Epithelial cell of esophagus (primary cell): ENCODE data around the gene DIP2C.

Source experiments
- DNase-seq: peaks from one replicate; pipeline ENCODE4 v3.0.0; 2010; ENCODE audit warnings: low read depth
- H3K4me3 ChIP-seq: 2 replicates; pipeline ENCODE4 v1.5.1; 2011; ENCODE audit warnings: mild to moderate bottlenecking, low read length, control low read depth
- TF ChIP-seq, protein P1 (sequence below): IDR thresholded peaks from 2 replicates; pipeline ENCODE4 v1.5.1; 2011; ENCODE audit warnings: low read depth, mild to moderate bottlenecking, low read length, control low read depth, inconsistent platforms; ENCODE audit not compliant: insufficient read depth; ENCODE audit errors: missing control alignments

The DIP2C gene

DNA sequence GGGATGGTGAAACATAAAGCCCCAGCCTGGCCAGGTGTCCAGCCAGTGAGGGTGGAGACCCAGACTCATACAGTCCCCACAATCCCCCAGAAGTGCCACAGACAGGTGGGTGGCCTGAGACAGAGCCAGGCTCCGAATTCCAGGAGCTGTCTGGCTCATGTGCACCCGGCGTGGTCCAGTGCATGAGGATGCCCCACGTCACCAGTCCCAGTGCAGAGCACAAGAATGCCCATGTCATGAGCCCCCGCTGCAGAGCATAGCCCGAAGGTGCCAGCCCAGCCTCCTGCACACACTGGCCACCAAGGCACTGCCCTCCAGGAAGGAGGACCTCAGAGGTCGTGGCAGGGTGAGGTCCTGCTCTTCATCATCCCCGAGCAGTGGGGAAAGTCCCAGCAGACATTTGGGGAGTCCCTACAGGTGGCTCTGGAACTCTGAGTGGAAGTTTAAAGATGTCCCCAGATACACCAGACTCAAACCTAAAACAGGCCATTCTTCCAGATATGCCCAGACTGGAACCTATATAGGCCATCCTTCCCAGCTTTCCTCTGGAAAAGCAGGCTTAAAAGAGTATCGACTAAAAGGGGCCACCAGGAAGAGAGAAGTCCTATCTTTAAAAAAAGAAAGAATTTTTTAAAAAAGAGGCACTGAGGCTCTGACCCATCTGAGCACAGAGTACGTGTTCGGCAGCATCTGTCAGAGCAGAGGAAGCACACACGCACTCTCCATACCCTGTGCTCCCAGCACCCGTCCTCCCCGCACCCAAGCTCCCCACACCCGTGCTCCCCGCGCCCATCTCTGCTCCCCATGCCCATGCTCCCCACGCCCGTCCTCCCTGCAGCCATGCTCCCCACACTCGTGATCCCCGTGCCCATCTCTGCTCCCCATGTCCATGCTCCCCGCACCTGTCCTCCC is 11.5 kb downstream of the DIP2C start:
- TF ChIP-seq, protein P1, sequence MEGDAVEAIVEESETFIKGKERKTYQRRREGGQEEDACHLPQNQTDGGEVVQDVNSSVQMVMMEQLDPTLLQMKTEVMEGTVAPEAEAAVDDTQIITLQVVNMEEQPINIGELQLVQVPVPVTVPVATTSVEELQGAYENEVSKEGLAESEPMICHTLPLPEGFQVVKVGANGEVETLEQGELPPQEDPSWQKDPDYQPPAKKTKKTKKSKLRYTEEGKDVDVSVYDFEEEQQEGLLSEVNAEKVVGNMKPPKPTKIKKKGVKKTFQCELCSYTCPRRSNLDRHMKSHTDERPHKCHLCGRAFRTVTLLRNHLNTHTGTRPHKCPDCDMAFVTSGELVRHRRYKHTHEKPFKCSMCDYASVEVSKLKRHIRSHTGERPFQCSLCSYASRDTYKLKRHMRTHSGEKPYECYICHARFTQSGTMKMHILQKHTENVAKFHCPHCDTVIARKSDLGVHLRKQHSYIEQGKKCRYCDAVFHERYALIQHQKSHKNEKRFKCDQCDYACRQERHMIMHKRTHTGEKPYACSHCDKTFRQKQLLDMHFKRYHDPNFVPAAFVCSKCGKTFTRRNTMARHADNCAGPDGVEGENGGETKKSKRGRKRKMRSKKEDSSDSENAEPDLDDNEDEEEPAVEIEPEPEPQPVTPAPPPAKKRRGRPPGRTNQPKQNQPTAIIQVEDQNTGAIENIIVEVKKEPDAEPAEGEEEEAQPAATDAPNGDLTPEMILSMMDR = no peak
- no peak for DNase-seq
- H3K4me3 ChIP-seq = no peak overlapping the region

DNA sequence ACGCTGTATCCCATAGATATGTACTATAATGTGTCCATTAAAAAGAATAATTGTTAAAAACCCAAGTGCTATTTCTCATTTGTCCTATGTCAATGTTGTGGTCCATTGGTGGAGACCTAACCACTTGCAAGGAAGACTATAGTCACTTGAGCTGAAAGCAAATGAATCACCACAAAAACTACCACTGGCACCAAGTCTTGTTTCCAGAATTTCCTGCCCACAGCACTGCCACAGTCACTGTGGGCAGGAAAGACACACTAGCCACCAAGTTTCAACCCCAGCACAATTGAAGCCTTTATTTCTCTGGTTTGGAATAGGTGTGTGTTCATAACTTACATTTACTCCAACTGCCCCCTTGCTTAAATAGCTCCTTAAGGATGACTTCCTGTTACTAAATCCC is 12.4 kb downstream of the DIP2C start:
- no peak for DNase-seq
- H3K4me3 ChIP-seq = no peak overlapping the region
- TF ChIP-seq, protein P1 = no peak

DNA sequence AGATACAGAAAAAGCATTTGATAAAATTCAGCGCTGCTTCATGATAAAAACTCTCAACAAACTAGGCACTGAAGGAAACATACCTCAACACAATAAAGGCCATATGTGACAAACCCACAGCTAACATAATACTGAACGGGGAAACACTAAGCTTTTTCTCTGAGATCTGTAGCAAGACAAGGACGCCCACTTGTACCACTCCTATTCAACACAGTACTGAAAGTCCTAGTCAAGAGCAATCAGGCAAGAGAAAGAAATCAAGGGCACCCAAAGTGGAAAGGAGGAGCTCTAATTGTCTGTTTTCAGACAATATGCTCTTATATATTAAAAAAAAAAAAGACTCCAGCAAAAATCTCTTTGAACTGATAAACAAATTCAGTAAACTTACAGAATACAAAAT is 13.3 kb downstream of the DIP2C start:
- TF ChIP-seq, protein P1 = no peak
- no peak overlapping the region for H3K4me3 ChIP-seq
- DNase-seq = no peak

DNA sequence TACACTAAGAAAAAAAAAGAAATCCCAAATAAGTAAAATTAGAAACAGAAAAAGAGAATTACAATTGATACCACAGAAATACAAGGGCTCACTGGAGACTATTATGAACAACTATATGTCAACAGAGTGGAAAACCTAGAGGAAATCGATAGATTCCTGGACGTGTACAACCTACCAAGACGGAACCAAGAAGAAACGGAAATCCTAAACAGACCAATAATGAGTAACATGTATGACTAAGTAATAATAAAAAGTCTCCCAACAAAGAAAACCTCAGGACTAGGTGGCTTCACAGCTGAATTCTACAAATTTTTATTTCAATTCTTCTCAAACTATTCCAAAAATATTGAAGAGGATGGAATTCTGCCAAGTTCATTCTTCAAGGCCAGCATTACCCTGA is 13.9 kb downstream of the DIP2C start:
- TF ChIP-seq, protein P1 = no peak
- DNase-seq = no peak
- no peak overlapping the region for H3K4me3 ChIP-seq

DNA sequence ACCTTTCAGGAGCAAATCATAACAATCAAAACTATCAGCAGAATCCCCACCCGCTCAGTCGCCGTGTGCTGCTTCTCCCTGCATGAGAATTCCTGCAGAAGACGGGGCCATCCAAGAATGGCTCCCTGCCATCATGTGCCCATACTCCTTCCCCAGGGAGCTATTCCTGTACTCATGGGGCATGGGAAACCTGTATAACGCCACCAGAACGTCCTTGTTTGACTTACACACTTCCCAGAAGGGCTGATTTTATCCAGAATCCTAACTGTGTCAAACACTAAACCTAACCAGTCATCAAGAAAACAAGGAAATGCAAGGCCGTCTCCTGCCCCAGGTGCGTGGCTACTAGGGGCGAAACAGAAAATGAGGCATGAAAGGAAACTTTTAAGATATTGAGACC is 16.0 kb downstream of the DIP2C start:
- no peak overlapping the region for H3K4me3 ChIP-seq
- DNase-seq = no peak
- TF ChIP-seq, protein P1 = no peak

DNA sequence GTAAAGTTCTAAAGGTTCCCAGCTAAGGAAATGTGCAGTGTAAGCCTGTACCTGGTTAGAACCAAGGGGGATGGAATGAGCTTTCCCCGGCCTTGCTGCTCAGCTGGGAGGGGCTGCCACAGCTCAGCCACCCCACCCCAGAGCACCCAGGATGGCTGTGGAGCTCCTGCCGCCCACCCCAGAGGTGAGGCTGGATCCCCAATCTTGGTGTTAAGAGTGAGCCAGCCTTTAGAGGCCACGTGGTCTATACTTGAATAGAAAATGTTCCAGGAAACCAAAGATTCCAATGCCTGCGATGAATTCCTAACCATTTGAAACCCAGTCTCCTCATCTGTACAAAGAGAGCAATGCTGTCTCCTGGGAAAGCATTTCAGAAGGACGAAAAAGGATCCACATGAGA is 16.5 kb downstream of the DIP2C start:
- TF ChIP-seq, protein P1 = no peak
- no peak for DNase-seq

DNA sequence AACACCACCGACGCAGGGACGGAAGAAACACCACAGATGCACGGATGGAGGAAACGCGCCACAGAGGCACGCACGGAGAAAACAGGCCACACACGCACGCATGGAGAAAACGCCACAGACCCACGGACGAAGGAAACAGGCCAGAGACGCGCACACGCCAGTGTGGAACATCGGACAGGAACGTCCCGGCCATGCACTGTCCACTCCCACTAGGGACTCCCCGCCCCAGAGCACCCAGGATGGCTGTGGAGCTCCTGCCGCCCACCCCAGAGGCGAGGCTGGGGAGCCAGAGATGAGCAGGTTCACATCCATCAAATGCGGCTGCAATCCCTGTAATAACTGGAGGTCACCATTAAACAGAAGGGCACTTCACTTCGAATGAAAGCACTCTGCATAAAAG is 17.3 kb downstream of the DIP2C start:
- TF ChIP-seq, protein P1 = no peak

More for the DNA sequence above, 16.5 kb downstream of the DIP2C start:
- H3K4me3 ChIP-seq = no peak overlapping the region

More for the DNA sequence above, 17.3 kb downstream of the DIP2C start:
- DNase-seq = no peak
- no peak overlapping the region for H3K4me3 ChIP-seq
